B cell (primary cell): ENCODE data around the gene FMNL2. TPM values are rescaled to one million over a fixed set of nuclear protein-coding genes. Genes with fewer than 3 reads are reported as not detected.

Source experiments
- ATAC-seq: fragments of 200-7000 bp; cut with Tn5 transposase; one replicate; pipeline ENCODE4 v1.10.0; 2021; ENCODE audit warnings: low read depth, mild to moderate bottlenecking, moderate number of reproducible peaks, moderate library complexity
- CTCF ChIA-PET: fragments of 350-600 bp; sonication (Branson Sonifier 250); formaldehyde crosslinking; loops from one replicate; lab custom pipeline; 2021; ENCODE audit warnings: antibody characterized with exemption, inconsistent platforms; lab: Charles Lee
- POLR2A ChIA-PET: fragments of 350-600 bp; sonication (Branson Sonifier 250); formaldehyde crosslinking; loops from one replicate; lab custom pipeline; 2021; ENCODE audit warnings: antibody characterized with exemption; lab: Charles Lee
- DNase-seq: peaks from one replicate; pipeline ENCODE4 v3.0.0; 2013
- H2AFZ ChIP-seq: 2 replicates; pipeline ENCODE4 v1.6.1; 2012; ENCODE audit warnings: mild to moderate bottlenecking, low read depth, low read length; ENCODE audit not compliant: insufficient read depth, poor library complexity, severe bottlenecking
- H3K27ac ChIP-seq, 2 donors: 1 replicate in 1 of 2; 2 replicates in 1 of 2; pipeline ENCODE4 v1.5.1; 2012 to 2013; ENCODE audit warnings: low read length in 2 of 2, mild to moderate bottlenecking in 2 of 2, moderate library complexity in 1 of 2
- H3K27me3 ChIP-seq, 4 experiments: fragments of 200-600 bp in 1 of 4; sonication (generic) in 1 of 4; replicated peaks in 1 of 4; 1 replicate in 2 of 4; 2 replicates in 2 of 4; pipeline versions ENCODE4 v1.6.1 to v1.7.0; 2013 to 2016; ENCODE audit warnings: low read length in 3 of 4, mild to moderate bottlenecking in 2 of 4, mixed read lengths in 1 of 4, moderate library complexity in 1 of 4; ENCODE audit not compliant: insufficient read depth in 4 of 4, control insufficient read depth in 3 of 4; ENCODE audit errors: control extremely low read depth in 1 of 4
- H3K36me3 ChIP-seq, 2 experiments: replicated peaks in 1 of 2; 1 replicate in 1 of 2; 2 replicates in 1 of 2; pipeline versions ENCODE4 v1.6.1 to v1.7.1; 2013; ENCODE audit warnings: low read length in 1 of 2; ENCODE audit not compliant: insufficient read depth in 2 of 2, control insufficient read depth in 1 of 2; ENCODE audit errors: control extremely low read depth in 1 of 2, extremely low read depth in 1 of 2
- H3K4me1 ChIP-seq, 2 donors: fragments of 200-600 bp in 1 of 2; sonication (generic) in 1 of 2; 1 replicate in 1 of 2; 2 replicates in 1 of 2; pipeline versions ENCODE4 v1.5.1 to v1.6.1; 2013 to 2017; ENCODE audit warnings: low read length in 2 of 2; ENCODE audit not compliant: control insufficient read depth in 2 of 2, insufficient read depth in 2 of 2
- H3K4me2 ChIP-seq: replicated peaks from 2 replicates; pipeline ENCODE3; 2012; ENCODE audit warnings: mild to moderate bottlenecking, low read depth, low read length; ENCODE audit not compliant: poor library complexity, severe bottlenecking
- H3K4me3 ChIP-seq, 5 experiments: fragments of 200-600 bp in 1 of 5; sonication (generic) in 1 of 5; 1 replicate in 3 of 5; 2 replicates in 2 of 5; pipeline versions ENCODE4 v1.5.1 to v1.7.0; 2011 to 2016; ENCODE audit warnings: low read length in 4 of 5, mild to moderate bottlenecking in 4 of 5, low read depth in 2 of 5, control low read depth in 1 of 5, moderate library complexity in 1 of 5; ENCODE audit not compliant: insufficient read depth in 1 of 5; ENCODE audit errors: control extremely low read depth in 1 of 5, extremely low read depth in 1 of 5
- H3K79me2 ChIP-seq: fragments of 200-600 bp; sonication (generic); one replicate; pipeline ENCODE4 v1.6.0; 2016; ENCODE audit warnings: low read length; ENCODE audit not compliant: control insufficient read depth, insufficient read depth
- H3K9ac ChIP-seq: fragments of 200-600 bp; sonication (generic); 2 replicates; pipeline ENCODE4 v1.6.1; 2017; ENCODE audit warnings: mild to moderate bottlenecking, low read length, moderate library complexity
- H3K9me3 ChIP-seq, 3 donors: one replicate each; pipeline versions ENCODE4 v1.6.1 to v1.7.1; 2013; ENCODE audit warnings: low read length in 2 of 3; ENCODE audit not compliant: control insufficient read depth in 2 of 3, insufficient read depth in 1 of 3; ENCODE audit errors: control extremely low read depth in 1 of 3
- H4K20me1 ChIP-seq: 2 replicates; pipeline ENCODE4 v1.6.0; 2012; ENCODE audit warnings: mild to moderate bottlenecking, low read length; ENCODE audit not compliant: insufficient read depth, control insufficient read depth, poor library complexity, severe bottlenecking
- H3K27ac Mint-ChIP-seq: one replicate; pipeline ENCODE4 v1.8.0; 2021; ENCODE audit warnings: mixed read lengths
- H3K27me3 Mint-ChIP-seq: one replicate; pipeline ENCODE4 v1.8.0; 2021; ENCODE audit warnings: mixed read lengths
- H3K4me1 Mint-ChIP-seq: one replicate; pipeline ENCODE4 v1.8.0; 2021; ENCODE audit warnings: mixed read lengths
- H3K4me3 Mint-ChIP-seq: one replicate; pipeline ENCODE4 v1.8.0; 2021; ENCODE audit warnings: mixed read lengths
- H3K9me3 Mint-ChIP-seq: one replicate; pipeline ENCODE4 v1.8.0; 2022; ENCODE audit warnings: mixed read lengths; ENCODE audit not compliant: insufficient read depth
- CTCF ChIP-seq: fragments of 200-600 bp; IDR thresholded peaks from one replicate; pipeline ENCODE4 v1.8.0; 2022; ENCODE audit warnings: antibody characterized with exemption, mild to moderate bottlenecking
- EZH2 ChIP-seq: IDR thresholded peaks from 2 replicates; pipeline ENCODE4 v1.6.1; 2012; ENCODE audit warnings: borderline replicate concordance, low read depth, mild to moderate bottlenecking, moderate library complexity, low read length; ENCODE audit not compliant: insufficient read depth, poor library complexity, severe bottlenecking
- WGBS: methylation state at CpG from one replicate; pipeline ENCODE4 v1.1.5; 2013; ENCODE audit warnings: missing lambda C conversion rate; ENCODE audit not compliant: insufficient coverage; 5-methylcytosine and 5-hydroxymethylcytosine counted together
- intact Hi-C: fragments of 100-400 bp; cut with micrococcal nuclease; formaldehyde crosslinking; loops from one replicate; pipeline ENCODE4 v1.10.0; 2022
- polyA plus RNA-seq: library from polyadenylated mRNA; depleted of rRNA; stranded (reverse); fragments of >200 nt; gene quantifications from 2 replicates; pipeline ENCODE4 v1.2.3, GENCODE V29; 2012
- total RNA-seq, 2 donors: library from RNA; stranded (reverse); fragments of 120-200 nt in 1 of 2; gene quantifications; 1 replicate in 1 of 2; 2 replicates in 1 of 2; pipeline versions ENCODE4 v1.2.3 to v1.2.4, GENCODE V29; 2013 to 2022

The FMNL2 gene
- total and polyA plus RNA-seq, 2 donors (not counting 1 experiment from before 2014, with no cell fraction given), result 0.73 to 8.8 TPM

GRCh38 chr2:152363936-152364335 is 29.0 kb downstream of the FMNL2 start:
- TF ChIP-seq CTCF (no peak), EZH2 (no peak)
- Histone ChIP-seq H3K4me2 (no peak overlapping the region), H2AFZ (no peak overlapping the region), H3K27me3 (no peaks in the 10 kb centered on the region), H3K36me3 (no peaks in the 10 kb centered on the region), H4K20me1 (no peaks in the 10 kb centered on the region), H3K4me3 (no peak overlapping the region), H3K79me2 (no peaks in the 10 kb centered on the region), H3K27ac (no peak overlapping the region), H3K9ac (no peak overlapping the region), H3K4me1 (no peaks in the 10 kb centered on the region), H3K9me3 (no peaks in the 10 kb centered on the region)
- Mint-ChIP-seq H3K27ac (no peak overlapping the region), H3K4me3 (no peak overlapping the region), H3K9me3 (no peaks in the 10 kb centered on the region), H3K4me1 (peaks cover 6% of the 10 kb centered on the region), H3K27me3 (peaks cover 7% of the 10 kb centered on the region)
- ChIA-PET POLR2A (no interaction called here), CTCF (no interaction called here)
- no CpG with 5 or more reads among the region's 1 CpG for WGBS
- DNase-seq (no peak), ATAC-seq (no peak)
- intact Hi-C loops, result no loop called here

GRCh38 chr2:152367547-152368390 is 32.8 kb downstream of the FMNL2 start:
- no peak overlapping the region for H3K4me2 ChIP-seq
- 96% methylated on average over 5 of the region's 9 CpGs for WGBS
- H3K9ac ChIP-seq, result no peak overlapping the region
- DNase-seq (no peak), ATAC-seq (no peak)
- no peaks in the 10 kb centered on the region for H4K20me1 ChIP-seq
- no peak overlapping the region for H3K27ac Mint-ChIP-seq
- no peak overlapping the region for H3K4me3 Mint-ChIP-seq
- no peak overlapping the region for H2AFZ ChIP-seq
- H3K79me2 ChIP-seq, result no peaks in the 10 kb centered on the region
- no peaks in the 10 kb centered on the region for H3K36me3 ChIP-seq
- intact Hi-C loops, result no loop called here
- no peak overlapping the region for H3K4me3 ChIP-seq
- ChIA-PET POLR2A (no interaction called here), CTCF (no interaction called here)
- no peaks in the 10 kb centered on the region for H3K9me3 Mint-ChIP-seq
- H3K9me3 ChIP-seq, result no peaks in the 10 kb centered on the region
- peaks cover 7% of the 10 kb centered on the region for H3K27me3 Mint-ChIP-seq
- no peaks in the 10 kb centered on the region for H3K27me3 ChIP-seq
- no peak overlapping the region for H3K27ac ChIP-seq
- H3K4me1 ChIP-seq, result no peaks in the 10 kb centered on the region
- H3K4me1 Mint-ChIP-seq, result peaks cover 6% of the 10 kb centered on the region
- TF ChIP-seq EZH2, result no peak
- no peak for TF ChIP-seq CTCF
